Retinal pigment epithelial cell (primary cell): ENCODE measurements around the gene VGLL2.

ENCODE experiments used
- DNase-seq: peaks from one replicate; pipeline ENCODE4 v3.0.0-alpha.2; 2010; ENCODE audit warnings: low read depth
- H3K4me3 ChIP-seq: 2 replicates; pipeline ENCODE4 v1.5.1; 2011; ENCODE audit warnings: mild to moderate bottlenecking, low read length, control low read depth, moderate library complexity
- TF ChIP-seq, protein P1 (sequence below): conservative IDR thresholded peaks from 2 replicates; pipeline ENCODE4 v1.5.1; 2011; ENCODE audit warnings: low read depth, low read length, control low read depth, inconsistent platforms

Gene VGLL2

GRCh38 chr6:117268924-117269323 lies 3.6 kb downstream of the VGLL2 start:
- H3K4me3 ChIP-seq, result no peak overlapping the region
- TF ChIP-seq, protein P1, sequence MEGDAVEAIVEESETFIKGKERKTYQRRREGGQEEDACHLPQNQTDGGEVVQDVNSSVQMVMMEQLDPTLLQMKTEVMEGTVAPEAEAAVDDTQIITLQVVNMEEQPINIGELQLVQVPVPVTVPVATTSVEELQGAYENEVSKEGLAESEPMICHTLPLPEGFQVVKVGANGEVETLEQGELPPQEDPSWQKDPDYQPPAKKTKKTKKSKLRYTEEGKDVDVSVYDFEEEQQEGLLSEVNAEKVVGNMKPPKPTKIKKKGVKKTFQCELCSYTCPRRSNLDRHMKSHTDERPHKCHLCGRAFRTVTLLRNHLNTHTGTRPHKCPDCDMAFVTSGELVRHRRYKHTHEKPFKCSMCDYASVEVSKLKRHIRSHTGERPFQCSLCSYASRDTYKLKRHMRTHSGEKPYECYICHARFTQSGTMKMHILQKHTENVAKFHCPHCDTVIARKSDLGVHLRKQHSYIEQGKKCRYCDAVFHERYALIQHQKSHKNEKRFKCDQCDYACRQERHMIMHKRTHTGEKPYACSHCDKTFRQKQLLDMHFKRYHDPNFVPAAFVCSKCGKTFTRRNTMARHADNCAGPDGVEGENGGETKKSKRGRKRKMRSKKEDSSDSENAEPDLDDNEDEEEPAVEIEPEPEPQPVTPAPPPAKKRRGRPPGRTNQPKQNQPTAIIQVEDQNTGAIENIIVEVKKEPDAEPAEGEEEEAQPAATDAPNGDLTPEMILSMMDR, result no peak
- no peak for DNase-seq

GRCh38 chr6:117269638-117270054 lies 4.3 kb downstream of the VGLL2 start:
- H3K4me3 ChIP-seq, result no peak overlapping the region
- TF ChIP-seq, protein P1, result no peak
- DNase-seq, result no peak

GRCh38 chr6:117270055-117270842 lies 4.9 kb downstream of the VGLL2 start:
- TF ChIP-seq, protein P1, result no peak
- DNase-seq, result no peak
- H3K4me3 ChIP-seq, result peak overlapping the region; percentile 24

DNA sequence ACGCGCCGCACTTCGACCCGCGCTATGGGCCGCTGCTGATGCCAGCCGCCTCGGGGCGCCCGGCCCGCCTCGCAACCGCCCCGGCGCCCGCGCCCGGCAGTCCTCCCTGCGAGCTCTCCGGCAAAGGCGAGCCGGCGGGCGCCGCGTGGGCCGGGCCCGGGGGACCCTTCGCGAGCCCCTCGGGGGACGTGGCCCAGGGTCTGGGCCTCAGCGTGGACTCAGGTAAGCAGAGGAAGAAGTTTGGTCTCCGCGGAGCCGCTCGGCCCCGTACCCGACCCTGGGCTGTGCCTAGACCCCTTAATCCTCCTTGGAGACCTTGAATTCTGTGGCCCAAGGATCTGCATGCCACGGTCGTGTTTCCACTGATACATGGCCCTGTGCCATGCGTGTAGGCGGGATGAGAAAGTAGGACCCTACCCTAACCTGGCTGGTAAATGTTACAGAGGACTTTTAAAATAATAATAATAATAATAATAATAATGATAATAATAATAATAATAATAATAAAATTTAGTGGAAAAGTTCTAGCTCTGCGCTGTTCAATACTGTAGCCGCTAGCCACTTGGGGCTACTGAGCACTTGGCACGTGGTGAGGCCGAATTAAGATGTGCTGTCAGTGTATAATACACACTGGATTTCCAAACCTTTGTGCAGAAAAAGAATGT lies 5.6 kb downstream of the VGLL2 start:
- DNase-seq, result no peak
- TF ChIP-seq, protein P1, result no peak
- H3K4me3 ChIP-seq, result no peak overlapping the region

- TF ChIP-seq, protein P1, result no peak
- no peak overlapping the region for H3K4me3 ChIP-seq
- DNase-seq, result no peak
Measured at GRCh38 chr6:117272032-117272866, 6.9 kb downstream of the VGLL2 start.

- no peak for DNase-seq
- no peak overlapping the region for H3K4me3 ChIP-seq
- TF ChIP-seq, protein P1, result no peak
Measured at GRCh38 chr6:117272891-117273290, 7.5 kb downstream of the VGLL2 start.
